ENCODE measurements around the gene CRLF1.

The CRLF1 gene

GRCh38 chr19:18636183-18636968 lies 29.8 kb upstream of the CRLF1 start:
- DNase-seq, result peak; percentile 94

DNA sequence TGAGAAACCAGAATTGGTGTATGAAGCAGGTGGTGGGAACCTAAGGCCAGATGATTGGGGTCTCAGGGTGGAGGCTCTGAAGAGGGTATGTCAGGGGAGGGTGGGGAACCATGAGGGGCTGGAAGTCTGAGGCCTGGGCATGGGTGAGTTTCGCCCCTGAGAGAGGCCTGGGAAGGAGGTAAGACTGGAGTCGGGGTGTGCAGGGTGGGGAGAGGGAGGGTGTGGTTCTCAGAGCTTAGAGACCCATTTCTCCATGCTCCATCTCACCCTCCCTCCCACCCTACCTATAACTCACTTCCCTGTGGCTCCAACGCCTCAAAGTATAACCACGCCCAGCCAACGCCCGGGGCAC lies 29.2 kb upstream of the CRLF1 start:
- no peak for DNase-seq

DNA sequence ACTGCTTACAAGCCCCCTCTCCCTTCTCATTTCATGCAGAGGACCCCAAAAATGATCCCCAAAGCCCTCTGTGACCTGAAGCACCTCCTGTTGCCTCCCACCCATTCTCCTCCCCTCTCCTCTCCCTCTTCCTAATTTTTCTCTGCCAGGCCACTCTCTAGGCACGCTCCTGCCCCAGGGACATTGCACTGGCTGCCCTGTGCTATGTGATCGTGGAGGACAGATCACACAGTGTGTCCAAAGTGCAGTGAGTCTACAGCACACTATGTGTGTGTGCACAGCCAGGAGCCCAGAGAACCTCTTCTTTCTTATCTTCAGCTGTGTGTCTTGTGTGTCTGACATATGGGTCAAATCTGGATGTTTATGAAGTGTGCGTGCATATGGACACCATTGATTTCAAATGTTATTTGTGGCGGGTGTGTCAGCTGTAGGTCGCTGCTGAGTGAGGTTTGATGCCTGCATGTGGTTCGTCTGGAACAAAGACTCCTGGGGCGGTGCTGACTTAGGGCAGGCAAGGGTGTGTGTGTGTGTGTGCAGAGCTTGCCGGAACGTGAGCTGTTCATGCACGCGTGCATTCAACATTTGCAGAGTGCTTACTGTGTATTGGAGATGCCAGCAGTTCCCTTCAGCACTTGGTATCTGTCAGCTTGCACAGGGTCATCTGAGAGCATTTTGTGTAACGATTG lies 28.2 kb upstream of the CRLF1 start:
- peak; percentile 13 for DNase-seq

DNA sequence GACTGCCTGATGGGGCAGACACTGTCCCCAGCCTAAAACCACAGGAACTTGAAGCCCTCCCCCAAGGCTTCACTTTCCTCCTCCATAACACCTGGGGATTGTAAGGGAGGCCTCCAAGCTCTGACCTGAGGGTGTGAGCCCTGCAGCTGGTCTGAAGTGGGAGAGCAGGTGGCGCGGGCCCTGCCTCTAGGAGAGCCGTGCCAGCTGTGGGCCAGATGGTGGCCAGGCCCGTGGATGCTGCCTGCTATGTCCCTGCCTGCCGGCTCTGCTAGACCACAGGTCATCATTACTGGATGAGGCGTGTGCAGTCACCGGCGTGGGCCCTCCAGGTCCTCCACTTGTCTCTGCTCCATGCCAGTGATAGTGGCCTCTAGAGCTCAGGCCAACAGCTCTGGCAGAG lies 26.7 kb upstream of the CRLF1 start:
- DNase-seq, result peak; percentile 80

DNA sequence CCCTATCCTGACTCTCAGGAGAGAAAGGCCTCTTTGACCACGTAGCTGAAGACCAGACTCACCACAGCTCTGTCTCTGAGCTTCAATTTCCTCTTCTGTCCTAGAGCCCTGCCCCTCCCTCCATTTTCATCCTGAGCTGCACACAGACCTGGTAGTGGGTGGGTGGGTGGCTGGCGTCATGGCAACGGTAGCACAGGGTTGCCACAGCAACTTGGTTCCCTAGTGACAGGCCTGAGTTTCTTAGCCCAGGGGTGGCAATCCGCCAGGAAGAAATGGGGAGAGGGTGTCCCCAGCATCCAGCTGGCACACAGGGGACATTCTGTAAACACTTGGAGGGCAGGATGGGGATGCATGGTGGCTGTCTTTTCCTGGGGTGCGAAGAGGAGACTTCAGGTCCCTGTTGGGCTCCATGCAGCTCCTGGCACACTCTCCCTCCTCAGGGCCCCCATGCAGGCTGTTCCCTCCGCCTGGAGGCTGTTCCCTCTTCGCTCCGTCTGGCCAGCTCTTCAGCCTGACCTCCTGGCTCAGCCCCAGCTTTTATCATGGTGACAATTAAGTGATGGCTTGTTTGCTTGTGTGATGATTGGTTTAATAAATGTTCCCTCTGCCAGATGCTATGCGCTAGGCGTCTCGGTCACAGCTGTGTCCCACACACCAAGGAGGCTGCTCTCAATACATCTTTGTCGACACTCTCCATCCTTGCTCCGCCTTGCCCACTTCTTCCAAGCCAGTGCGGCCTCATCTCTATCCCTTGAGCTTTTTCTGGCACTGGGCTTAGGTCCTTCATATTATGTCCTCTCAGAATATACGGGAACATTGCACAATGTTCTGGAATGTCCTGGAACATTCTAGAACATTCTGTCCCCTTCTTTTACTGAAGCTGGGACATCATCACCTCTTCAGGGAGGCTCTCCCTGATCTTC lies 22.8 kb upstream of the CRLF1 start:
- peak; percentile 67 for DNase-seq

GRCh38 chr19:18626906-18627305 lies 20.3 kb upstream of the CRLF1 start:
- no peak for DNase-seq

GRCh38 chr19:18620902-18621301 lies 14.3 kb upstream of the CRLF1 start:
- DNase-seq, result no peak

GRCh38 chr19:18620311-18620710 lies 13.7 kb upstream of the CRLF1 start:
- no peak for DNase-seq

DNA sequence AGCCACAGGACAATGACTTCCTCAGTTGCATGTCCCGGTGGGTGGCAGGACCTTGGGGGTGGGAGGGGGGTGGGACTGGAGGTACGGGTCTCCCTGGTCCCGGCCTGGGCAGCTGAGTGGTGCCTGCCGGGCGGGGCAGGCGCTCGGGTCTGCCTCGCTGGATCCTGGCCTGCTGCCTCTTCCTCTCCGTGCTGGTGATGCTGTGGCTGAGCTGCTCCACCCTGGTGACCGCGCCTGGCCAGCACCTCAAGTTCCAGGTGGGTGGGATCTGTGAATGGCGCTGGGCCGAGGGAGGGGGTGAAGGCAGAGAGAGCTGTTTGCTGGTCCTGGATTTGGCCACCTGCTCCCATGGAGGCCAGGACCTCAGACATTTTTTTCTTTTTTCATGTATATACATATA lies 11.6 kb upstream of the CRLF1 start:
- DNase-seq, result no peak

DNA sequence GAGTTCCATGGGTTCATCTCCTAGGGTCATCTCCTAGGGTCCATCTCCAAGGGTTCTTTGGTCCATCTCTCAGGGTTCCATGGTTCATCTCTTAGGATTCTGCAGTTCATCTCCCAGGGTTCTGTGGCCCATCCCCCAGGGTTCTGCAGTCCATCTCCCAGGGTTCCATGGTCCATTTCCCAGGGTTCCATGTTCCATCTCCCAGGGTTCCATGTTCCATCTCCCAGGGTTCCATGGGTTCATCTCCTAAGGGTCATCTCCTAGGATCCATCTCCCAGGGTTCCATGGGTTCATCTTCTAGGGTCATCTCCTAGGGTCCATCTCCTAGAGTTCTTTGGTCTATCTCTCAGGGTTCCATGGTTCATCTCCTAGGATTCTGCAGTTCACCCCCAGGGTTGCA lies 11.0 kb upstream of the CRLF1 start:
- no peak for DNase-seq

DNA sequence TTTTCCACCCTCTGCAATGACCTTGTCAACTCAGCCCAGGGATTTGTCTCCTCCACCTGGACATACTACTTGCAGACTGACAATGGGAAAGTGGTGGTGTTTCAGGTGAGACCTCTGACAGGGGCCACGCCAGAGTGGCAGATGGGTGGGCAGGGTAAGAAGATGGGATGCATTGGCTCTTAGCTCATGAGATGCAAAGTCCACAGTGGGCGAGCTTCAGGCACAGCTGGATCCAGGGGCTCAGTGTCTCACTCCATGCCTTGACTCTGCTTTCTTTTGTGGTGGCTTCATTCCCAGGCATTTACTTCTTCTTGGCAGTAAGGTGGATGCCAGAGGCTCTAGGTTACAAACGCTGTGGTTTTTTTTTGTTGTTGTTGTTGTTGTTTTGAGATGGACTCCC lies 9.4 kb upstream of the CRLF1 start:
- DNase-seq, result no peak

GRCh38 chr19:18613589-18614234 lies 7.1 kb upstream of the CRLF1 start:
- DNase-seq, result no peak

DNA sequence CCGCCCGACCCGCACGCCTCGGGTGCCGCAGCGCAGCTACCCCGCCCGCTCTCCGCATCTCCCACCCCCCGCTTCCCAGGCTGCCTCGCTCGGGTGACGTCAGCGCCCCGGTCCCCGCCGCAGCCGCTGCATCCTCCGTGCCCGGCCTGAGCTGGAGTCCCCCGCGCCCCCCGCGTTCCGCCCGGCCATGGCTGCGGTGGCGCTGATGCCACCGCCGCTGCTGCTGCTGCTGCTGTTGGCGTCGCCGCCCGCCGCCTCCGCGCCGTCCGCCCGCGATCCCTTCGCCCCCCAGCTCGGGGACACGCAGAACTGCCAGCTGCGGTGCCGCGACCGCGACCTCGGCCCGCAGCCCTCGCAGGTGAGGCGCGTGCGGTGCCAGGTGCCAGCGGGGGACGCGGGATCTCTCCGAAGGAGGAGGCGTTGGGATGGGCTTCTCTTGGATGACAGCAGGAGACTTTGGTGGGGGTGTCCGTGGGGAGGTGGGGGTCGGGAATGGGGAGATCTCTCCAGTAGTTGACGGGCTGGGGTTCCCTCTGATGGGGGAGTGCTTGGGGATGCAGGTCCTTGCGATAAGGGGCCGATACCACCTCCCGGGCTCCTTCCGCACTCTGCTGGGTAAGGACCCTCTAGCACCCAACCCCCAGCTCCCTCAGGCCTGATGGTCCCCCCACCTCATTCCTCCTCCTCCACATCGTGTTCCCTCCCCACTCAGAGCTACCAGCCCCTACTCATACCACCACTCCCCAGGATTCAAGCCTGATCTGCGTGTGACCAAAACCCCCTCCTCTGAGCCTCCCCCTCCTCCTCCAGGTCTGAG lies 6.4 kb upstream of the CRLF1 start, which contains the start of gene TMEM59L:
TMEM59L (plus strand) TSS at position 99 of the 817 bp plus-strand sequence; CDS start at position 188, 89 bp downstream.
- DNase-seq, result peak; percentile 24

DNA sequence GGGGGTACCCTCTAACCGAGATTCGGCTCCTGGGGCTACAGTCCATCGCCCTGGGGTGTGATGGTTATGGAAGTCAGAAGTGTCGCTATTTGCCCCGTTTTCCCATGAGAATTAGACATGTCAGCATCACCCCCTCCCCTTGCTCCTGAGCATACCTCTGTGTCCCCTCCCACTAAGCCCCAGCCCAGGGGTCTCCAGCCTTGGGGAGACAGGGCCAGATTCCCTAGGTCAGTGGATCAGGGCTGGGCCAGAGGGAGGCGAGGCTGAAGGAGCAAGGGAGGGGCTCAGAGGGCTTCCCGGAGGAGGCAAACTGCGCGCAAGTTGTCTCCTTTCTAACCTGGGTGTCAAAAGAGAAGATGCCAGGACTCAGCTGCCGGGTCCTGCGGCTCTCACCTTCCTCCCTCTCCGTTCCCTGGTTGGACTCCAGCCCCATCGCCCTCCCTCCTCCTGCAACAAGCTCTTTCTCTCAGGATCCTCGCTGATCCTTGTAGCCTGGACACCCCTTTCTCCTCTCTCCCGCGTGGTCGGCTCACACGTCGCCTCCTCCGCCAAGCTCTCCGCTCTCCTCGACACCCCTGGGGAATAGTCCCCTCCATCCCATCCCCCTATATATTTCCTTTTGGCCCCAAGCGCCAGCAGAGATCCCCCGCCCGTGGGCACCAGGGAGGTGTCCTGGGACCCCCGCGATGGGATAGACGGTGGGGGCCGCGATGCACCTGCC lies 5.6 kb upstream of the CRLF1 start:
- peak; percentile 20 for DNase-seq

- peak; percentile 41 for DNase-seq
Measured at GRCh38 chr19:18611327-18612050, 4.9 kb upstream of the CRLF1 start.

GRCh38 chr19:18610556-18611326 lies 4.1 kb upstream of the CRLF1 start:
- no peak for DNase-seq

DNA sequence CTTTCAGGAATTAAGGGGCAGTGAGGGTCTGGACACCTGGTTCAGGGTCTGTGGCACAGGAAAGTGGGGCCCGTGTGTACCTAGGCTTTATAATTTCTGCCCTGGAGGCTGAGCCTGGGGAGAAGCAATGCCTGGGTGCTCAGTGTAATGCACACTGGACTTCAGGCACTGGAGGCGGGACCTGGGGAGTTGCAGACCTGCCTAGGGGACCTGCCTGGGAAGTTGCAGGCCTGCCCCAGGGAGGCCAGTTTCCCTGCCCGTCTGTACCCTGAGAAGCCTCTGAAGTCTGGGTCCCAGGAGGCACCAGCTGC lies 3.6 kb upstream of the CRLF1 start:
- no peak for DNase-seq

DNA sequence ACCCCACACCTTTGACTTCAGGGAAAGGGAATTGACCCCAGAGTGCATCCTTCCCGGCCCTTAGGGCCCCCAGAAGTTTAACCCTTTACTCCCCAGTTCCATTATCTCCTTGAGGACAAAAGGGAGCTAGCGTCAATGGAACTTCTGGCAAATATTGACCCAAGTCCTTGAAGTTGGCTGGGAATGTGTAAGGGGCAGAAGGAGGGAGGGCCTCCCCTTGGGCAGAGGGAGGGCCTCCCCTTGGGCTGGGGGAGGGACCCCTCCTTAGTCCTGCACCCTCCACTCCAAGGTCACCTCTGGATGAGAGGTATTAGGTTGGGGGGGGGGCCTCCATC lies 3.1 kb upstream of the CRLF1 start:
- no peak for DNase-seq

DNA sequence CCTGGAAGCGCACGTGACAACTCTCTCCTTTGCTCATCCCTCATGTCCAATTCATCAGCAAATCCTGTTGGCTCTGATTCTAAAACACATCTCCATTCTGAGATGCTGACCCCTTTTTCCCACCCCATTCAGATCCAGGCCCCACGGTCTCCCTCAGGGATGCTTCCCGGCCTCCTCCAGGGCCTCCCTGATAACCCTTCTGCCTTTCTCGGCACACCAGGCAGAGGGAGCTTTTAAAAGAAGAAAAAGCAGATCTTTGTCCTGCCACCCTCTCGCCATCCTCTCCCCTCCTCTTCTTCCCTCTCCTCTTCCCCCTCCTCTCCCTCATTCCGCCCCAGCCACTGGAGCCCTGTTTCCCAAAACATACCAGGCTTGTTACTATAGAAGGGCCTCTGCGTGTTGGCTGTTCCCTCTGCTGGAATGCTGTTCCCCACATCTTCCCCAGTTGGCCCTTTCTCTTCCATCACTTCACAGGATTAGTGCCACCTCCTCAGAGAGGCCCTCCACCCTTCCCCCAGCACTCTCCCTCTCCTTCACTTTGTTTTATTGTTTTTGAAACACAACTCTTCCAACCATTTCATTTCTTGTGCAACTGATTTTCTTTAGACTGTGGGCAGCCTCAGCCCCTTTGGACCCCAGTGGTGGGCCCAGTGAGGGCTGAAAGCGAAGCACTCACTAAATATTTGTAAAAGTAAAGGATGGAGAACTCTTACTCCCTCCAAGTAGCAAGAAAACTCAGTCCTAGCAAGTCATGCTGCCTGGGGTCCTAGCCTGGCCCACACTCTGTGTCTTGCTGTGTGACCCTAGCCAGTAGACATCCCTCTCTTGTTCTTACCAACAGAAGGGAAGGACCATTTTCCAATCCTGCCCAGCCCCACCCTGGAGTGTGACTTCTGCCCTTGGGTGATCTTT lies 2.5 kb upstream of the CRLF1 start:
- DNase-seq, result no peak

Data from DMS79 treated with DMSO at 0.1 percent for 48 hours (cell line).